GM21786 (cell line): ENCODE results near the gene EXD3.

Experiments
- ATAC-seq: cut with Tn5 transposase; IDR thresholded peaks from one replicate; pipeline ENCODE4 v1.9.1; 2021; ENCODE audit not compliant: unreplicated experiment

Gene EXD3

DNA sequence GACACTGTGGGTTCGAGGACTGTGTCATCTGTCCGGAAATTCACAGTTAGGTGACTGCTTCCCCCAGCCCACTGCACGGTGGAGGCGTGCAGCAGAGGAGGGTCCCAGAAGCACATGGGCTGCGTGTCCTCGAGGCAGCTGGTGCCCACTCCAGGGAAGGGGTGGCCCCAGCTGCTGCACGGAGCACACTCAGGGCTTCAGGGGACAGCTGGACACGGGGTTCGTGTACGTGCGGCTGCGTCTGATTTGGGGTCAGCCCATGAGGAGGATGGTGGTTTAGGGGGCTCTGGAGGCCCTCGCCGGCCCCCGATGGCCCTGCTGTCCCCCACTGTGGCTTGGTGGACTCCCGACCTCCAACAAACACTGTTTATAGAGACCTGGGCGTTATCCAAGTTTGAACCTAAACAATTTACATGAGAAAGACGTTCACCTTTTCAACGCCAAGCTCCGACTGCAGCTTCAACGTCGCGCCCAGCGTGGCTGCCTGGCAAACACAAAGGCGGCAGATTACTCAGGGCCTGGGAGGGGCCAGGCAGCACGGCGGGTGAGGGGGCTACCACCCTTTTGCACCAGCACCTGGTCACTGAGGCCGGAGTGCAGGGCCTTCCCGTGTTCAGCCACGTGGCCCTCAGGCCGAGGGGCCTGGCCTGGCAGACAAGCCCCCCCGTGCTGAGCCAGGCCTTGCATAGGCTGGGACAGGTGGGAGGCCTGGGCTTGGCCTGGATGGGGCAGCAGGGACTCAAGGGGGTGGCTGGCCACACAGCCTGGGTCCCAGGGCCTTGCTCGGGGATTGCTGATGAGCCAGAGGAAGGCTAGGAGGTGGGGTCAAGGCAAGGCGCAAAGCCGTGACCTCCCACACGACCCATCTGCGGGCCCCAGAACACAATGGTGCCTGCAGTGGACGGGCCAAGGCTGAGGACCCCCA lies 55.2 kb downstream of the EXD3 start:
- ATAC-seq, result no peak

DNA sequence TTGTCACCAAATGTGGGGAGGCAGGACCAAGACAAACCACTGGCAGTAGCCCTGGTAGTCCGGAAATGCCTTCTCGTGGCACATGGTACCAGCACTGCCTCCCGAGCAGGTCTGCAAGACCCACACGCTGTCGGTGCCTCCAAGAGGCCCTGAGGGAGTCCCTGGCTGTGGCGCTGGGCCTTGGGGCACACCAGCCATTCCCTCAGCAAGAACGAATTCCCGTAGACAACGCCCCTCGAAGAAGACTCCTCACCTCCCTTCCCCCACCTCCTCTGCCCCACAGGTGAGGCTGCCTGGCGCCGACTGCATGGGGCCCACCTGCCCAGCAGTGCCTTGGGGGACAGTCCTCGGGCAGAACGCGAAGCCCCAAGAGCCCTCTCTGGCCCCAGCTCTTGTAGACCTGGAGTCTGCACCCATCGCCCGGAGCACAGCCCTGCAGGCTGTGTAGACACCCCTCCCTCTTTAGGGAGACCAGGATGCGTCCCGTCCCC lies 56.0 kb downstream of the EXD3 start:
- no peak for ATAC-seq

DNA sequence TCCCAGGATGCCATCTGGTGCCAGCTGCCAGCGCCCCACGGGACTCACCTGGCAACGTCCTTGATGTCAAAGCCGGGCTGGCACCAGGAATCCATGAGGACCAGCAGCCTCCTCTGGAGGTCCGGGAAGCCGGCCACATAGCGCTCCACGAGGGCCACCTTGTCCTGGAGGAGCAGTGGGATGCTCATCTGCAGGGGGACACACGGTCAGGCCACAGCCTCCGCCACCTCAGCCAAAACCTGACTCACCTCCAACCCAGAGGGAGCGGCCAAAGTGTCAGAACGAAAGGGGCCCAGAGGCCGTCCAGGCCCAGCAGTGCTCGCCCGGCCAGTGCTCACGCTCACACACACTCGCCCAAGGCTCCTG lies 56.5 kb downstream of the EXD3 start:
- ATAC-seq, result no peak

DNA sequence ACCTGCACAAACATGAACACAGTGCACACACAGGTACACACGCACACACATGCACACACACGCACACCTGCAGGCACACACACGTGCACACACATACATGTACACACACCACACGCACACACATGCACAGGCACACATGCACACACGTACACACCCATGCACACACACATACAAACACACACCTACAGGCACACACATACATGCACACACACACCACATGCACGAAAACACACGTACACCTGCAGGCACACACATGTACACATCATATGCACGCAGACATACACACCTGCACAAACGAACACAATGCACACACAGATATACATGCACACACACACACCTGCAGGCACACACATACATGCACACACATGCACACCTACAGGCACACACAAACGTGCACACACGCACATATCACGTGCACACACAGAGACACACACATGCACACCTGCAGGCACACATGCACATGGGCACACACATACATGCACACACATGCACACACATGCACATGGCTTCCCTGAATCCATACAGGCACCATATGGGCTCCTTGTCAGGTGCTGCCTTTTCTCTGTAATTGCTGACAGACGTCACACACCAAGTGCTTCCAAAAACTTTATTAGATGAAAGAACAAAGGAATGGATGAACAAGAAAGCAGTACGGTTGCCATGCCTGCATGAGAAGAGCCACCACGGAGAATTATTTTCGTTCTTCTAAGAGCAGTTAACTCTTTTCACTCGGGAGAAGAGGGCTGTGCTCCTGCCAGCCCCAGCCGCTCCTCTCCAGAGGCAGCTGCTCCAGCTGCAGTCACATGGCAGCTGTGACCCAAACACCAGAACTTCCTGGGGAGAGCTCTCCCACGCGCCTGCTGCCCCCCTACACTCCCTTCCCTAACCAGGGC lies 57.2 kb downstream of the EXD3 start:
- no peak for ATAC-seq

DNA sequence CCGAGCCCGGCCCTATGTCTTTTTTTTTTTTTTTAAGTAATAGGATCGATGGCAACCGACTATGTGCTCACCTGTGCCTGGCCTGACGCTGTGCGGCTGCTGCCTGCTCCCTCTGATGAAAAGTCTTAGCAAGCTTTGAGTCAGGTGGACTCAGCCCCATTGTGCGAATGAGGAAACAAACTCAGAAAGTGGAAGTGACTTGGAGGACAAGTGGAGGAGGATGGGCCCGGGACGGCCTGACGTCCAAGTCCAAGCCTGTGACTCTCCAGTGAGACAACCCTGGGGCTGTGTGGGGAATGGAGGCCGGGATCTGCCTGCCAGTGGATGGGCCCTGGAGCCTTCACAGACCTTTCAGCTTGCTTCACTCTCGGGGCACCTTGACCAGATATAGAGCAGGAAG lies 57.9 kb downstream of the EXD3 start:
- ATAC-seq, result no peak

DNA sequence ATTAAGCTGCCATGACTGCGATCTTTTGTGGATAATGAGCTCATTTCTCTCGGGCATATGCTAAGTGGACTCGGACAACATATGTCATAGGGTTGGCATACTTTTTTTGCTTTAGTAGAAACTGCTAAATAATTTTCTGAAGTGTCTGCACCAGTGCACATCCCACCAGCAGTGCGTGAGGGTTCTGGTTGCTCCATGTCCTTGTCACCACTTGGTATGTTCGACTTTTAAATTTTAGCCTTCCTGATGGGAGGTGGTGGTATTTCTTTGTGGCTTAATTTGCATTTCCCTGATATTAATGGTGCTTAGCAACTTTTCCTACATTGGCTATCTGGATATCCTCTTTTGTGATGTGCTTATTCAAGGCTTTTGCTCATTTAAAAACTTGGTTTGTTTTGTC lies 63.1 kb downstream of the EXD3 start:
- no peak for ATAC-seq

DNA sequence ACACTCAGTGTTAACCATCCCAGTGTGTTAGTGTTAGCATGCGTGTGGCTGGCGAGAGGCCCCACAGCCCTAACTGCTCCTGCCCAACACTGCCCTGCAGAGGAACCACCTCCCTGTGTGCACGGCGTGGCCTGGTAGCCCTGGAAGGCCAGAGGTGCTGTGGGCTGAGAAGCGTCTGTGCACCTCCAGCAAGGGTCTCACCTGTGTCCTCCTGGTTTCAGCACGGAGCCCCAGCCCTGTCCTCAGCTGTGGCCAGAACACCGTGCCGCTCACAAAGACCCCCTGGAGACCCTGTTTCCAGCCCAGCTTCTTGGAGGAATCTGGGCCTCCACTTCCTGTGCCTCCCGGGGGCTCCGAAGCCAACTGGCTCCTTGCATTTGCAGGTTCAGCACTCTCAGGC lies 64.8 kb downstream of the EXD3 start:
- no peak for ATAC-seq

DNA sequence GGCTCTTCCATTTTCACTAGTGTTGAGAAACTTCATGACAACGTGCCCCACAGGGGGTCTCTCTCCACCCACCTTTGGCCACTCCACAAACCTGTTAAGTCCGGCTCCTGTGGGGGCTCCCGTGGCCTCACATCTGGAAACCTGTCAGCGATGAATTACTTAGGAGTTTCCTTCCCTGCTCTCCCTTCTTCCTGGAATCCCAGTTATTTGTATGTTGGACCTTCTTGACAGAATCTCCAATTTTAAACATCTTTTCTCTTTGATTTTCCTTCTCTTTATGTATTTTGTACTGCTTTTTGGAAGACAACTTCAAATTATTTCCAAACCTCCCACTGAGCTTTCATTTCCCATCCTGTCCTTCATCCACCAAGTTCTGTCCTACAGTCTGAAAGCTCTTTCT lies 65.8 kb downstream of the EXD3 start:
- ATAC-seq, result no peak

DNA sequence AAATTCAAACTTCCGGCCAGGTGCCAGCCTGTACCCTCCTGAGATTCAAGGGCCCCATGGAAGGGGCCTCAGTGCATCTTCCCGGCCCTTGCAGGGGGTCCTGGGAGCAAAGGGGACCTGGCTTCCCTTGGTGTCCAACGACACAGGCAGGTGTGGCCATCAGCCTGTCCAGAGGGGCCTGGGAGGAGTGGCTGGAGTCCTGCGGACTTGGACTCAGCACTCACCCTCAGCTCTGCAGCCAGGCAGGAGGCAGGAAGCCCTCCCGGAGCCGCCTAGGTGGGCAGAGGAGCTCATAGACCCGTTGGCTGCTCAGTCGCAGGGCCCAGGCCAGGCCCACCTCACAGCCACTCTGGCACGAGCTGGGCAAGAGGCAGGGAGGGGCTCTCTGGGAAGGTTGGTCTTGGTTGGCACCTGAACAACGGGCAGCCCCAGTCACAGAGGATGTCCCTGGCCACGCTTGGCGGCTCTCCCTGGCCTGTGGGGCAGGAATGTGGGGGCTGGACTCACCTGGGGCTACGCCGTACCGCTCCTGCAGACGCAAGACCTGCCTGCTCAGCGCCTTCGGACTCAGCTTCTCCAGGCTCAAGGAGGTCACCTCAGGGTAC lies 67.1 kb downstream of the EXD3 start:
- ATAC-seq, result no peak

DNA sequence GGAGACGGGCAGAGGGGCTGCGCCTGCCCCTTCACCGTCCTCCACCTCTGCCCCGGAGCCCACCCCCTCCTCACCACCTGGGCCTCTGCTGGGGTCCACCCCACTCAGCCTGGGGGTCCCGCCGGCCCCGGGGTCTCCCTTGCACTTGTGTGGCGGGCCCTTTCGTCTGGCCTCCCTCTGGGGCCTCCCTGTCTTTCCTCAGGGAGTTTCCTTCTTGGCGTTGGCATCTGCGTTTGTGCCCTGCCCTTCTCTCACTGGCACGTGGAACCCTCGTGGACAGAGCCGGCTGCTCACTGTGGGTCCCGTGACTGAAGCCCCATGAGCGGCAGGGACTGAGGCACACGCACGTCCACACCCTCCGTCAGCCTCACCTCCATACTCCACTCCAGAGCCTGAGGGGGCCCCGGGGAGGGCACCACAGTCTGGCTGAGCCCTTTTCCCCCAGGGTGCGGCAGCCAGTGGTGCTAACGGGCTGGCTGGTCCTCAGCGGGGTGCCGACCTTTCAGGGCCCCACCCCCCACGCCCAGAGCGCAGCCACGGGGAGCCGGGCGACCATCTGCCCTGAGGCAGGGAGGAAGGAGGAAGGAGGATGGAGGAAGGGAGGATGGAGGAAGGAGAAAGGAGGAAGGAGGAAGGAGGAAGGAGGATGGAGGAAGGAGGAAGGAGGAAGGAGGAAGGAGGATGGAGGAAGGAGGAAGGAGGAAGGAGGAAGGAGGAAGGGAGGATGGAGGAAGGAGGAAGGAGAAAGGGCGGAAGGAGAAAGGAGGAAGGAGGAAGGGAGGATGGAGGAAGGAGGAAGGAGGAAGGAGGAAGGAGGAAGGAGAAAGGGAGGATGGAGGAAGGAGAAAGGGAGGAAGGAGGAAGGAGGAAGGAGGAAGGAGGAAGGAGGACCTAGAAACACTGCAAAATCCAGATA lies 67.9 kb downstream of the EXD3 start:
- ATAC-seq, result no peak

DNA sequence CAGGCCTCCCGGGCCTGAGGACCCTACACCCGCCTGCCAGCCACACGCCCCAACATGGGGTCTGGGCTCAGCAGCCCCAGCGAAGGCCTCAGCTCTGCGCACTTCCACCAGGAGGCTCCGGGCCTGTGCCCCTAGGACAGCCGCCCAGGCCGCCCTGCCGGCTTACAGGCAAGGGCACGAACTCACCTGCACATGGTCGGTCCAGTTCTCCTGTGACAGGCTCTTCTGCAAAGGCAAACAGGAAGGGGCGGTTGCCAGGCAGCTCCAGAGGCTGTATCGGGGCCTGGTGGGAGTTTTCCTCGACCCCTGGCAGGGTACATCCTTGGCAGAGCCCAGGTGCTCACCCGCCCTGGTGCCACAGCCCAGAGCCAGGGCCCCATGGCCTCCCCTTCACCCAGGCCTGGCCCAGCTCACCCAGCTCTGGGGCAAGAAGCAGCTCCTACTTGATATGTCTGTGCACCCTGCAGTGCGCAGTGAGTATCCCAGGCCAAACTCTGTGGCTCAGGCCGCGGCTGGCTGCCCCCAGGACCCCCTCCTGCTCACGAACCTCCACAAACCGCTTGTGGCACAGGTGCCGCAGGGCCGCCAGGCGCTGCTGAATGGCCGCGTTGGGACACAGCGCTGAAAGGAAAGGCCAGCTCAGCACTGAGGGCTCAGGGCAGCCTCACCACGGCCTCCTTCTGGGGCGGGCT lies 68.7 kb downstream of the EXD3 start:
- no peak for ATAC-seq

DNA sequence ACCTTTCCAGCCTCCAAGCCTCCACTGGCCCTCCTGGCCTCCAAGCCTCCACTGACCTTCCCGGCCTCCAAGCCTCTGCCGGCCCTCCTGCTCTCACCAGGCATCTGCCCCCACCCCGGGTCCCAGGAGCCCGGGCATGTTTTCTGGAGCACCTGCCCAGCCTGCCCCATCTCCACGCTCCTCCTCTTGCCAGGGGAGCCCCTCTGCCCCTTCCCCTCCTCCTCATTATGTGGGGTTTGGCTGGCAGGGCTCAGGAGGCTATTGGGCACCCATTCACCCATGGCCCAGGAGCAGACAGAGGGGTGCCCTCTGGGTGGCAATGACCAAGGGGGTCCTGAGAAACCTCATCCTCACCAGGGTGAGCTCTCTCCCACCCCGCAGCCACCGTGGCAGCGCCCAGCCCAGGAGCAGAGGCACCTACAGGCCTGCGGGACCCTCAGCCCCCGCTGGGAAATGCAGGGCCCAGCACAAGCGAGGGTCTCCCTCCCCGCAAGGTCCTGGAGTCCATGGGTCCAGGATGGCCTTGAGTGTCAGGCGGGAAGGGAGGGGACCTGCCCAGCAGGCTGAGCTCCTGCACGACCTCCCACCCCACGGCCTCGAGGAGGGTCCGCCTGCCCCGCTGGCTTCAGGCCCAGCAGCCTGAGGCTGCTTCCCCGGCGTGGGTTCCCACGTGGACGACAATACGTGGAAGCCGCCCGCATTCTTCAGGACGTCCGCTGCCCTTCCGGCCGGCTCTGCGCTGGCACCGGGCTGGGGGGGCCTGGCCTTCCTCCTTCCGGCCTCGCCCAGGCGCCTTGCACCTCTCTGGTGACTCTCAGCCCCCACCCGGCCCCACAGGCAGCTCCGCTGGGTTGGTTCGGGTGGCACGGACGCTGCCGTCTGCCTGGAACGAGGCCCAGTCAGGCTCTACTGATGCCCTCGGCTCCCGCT lies 69.5 kb downstream of the EXD3 start:
- ATAC-seq, result no peak

DNA sequence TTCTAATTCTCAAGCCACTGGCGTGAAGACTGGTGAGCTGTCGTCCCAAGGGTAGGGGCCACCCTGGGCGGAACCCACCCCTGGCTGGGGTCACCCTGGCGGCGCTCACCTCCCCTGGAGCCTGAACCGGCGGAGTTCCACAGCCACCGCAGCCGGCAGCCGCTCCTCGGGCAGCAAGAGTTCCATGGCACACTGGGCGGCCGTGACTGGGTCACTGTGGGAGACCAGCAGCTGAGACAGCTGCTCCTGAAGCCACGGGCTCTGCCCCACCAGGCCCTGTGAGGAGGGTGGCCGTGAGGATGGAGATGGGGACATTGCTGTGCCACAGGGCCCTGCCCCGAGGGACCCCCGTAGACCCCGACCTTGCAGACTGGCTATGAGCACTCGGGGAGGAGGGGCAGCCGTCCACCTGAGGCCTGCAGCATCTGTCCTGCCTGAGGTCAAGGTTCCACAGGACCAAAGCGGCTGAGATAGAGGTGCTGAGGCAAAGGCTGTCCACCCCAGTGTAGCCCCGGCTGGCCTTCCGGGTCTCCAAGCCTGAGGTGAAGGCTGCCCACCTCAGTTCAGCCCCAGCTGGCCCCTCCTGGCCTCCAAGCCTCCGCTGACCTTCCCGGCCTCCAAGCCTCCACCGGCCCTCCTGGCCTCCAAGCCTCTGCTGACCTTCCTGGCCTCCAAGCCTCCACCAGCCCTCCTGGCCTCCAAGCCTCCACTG lies 70.3 kb downstream of the EXD3 start:
- no peak for ATAC-seq

DNA sequence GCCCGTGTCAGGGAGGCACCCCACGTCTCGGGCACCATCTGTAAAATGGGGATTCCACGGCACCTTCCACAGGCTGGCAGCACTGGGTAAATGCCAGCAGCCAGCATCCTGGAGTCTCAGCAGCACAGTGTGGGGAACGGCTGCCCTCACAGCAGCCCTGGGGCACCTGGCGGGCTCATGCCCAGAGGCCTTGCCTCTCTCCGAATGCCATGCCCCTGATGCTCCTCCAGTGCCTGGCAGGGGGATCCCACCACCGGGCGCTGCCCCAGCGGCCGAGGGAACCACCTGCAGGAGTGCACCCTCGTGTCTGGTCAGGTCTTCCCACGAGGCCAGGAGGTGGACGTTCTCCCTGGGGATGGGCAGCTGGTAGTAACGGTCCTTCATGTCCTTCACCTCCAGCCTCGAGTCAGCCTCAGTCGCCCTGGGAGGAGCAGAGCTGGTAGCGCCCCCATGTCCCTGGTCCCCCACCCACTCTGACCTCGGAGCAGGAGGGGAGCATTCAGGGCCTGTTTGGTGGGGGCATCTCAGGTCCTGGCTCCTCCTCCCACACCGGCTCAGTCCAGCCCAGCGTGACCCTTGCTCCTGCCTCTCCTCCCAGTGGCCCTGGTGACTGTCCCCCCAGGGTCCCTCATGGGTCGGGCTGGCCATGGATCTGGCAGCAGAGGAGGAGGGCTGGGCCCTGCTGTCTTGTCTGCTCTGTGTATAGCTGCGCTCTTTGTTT lies 71.0 kb downstream of the EXD3 start:
- ATAC-seq, result no peak

DNA sequence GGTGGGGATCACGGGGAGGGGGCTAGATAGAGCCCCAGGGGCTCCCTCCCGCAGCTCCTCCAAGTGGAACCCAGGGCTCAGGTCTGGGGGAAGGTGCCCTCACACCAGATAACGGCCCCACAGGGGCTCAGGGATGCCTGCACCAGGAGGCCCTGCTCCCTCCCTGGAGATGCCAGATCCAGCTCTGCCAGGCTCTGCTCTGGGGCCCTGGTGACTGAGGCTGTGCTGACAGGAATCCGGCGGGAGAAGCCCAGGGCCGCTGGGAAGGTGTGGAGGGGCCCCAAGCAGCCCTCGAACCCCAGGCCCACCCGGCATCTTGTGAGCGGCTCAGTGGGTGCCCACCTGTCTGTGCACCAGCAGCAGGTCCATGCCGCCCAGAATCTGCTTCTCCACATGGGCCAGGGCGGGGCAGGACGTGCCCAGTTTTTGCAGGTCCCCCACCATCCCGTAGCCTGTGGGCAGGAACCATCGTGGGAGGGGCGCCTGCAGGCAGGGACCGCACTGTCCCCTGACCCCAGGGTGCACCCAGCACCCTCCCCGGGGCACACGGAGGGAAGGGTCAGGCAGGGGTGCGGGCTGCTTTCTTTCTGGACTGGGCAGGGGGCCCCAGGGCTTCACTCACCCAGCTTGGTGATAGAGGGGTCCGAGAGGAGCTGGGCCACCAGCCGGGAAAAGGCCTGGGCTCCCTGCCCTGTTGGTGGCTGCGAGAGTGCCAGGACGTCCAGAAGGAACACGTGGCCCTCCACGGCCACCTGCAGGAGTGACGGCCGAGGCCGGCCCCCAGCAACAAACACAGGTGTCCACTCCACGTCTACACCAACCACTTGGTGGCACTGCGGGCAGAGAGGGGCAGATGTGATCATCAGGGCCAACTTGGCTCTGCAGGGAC lies 72.0 kb downstream of the EXD3 start:
- no peak for ATAC-seq

DNA sequence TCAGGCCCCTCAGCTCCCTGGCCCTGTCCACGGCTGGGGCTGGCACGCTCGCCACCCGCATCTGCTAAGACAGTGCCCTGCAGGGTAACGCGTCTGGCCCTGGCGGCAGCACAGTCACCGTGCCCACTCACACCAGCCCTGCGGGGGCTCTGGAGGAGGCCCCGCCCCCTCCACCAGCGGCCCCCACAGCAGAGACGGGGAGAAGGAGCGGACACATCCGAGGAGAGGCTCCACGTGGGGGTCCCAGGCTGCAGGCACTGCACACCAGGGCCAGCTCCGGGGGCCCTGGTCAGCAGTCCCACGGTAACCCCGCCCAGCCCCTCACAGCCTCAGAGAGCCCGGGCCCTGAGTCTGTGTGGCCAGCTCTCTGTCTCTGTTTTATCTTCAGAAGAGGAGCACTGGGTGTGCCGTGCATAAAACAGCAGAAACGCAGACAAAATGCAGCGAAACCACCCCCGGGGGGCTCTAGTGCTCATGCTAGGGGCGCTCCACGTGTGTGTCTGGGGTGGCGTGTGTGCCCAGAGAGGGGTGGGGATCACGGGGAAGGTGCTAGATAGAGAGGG lies 73.4 kb downstream of the EXD3 start:
- no peak for ATAC-seq
